ENCODE data around the gene CCDC57.

Gene CCDC57

DNA sequence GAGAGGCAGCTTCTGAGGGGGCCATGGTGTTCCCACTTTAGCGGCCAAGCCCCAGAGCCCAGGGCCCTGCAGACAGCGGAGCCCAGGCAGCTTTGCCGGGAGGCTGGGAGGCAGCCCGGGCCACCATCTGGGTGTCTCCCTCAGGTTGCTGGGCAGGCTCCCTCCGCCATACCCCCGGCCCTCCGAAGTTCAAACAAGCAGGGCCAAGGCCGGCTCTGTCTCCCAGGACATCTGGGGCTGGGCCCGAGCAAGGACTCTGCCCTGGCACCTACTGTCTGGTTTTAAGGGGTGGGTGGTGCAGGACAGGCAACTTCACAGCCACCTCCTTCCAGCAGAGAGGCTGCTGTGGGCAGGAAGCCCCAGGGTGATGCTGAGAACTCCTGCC is 149.7 kb downstream of the CCDC57 start:
- no peak for DNase-seq (ENCODE audit: low read depth in 2 of 2)
- TF ChIP-seq, protein P1, sequence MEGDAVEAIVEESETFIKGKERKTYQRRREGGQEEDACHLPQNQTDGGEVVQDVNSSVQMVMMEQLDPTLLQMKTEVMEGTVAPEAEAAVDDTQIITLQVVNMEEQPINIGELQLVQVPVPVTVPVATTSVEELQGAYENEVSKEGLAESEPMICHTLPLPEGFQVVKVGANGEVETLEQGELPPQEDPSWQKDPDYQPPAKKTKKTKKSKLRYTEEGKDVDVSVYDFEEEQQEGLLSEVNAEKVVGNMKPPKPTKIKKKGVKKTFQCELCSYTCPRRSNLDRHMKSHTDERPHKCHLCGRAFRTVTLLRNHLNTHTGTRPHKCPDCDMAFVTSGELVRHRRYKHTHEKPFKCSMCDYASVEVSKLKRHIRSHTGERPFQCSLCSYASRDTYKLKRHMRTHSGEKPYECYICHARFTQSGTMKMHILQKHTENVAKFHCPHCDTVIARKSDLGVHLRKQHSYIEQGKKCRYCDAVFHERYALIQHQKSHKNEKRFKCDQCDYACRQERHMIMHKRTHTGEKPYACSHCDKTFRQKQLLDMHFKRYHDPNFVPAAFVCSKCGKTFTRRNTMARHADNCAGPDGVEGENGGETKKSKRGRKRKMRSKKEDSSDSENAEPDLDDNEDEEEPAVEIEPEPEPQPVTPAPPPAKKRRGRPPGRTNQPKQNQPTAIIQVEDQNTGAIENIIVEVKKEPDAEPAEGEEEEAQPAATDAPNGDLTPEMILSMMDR (IDR thresholded peaks at IDR 0.05; ENCODE audit: low read depth, low read length): no peak
- H3K4me3 ChIP-seq (replicated peaks in 1 of 2; ENCODE audit: low read depth in 2 of 2, low read length in 2 of 2): no peak overlapping the region

DNA sequence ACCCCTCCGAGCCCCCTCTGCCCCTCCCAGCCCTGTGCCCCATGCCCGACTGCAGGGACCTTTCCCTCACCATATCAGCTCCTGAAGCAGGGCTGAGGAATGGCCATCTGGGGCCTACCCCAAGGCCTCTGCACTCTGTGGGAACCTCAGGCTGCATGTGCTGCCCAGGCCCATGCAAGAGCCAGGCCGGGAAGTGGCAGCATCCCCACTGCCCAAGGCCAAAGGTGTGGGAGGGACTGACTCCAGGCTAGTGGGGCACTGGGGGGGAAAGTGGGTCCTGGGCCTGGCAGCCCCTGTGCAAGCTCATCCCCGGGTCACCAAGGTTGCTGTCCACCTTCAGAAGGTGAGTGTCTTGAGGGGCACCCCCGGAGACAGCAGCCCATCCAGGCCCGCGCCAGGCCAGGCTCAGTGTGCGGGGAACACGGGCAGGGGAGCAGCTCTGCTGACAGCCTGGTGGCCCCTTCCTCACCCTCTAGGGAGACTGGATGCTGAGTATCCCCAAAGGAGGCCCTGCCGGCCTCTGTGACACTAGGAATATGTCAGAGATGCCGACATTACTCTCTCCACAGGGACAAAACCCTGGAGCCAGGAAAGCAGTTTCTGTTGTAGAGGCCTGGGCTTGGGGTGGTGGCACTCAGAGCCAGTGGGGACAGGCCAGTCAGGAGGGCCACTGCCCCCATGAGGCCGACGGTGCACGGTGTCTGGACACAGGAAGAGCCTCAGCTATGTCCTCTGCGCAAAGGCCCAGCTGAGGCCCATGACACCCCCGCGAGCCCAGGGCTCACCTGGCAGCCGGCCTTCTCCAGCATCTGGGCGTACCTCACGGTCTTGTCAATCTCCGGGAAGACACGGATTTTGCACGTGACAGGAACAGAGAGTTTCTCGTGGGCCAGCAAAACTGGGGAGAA is 150.3 kb downstream of the CCDC57 start:
- TF ChIP-seq, protein P1 (IDR thresholded peaks at IDR 0.05; ENCODE audit: low read depth, low read length): no peak

DNA sequence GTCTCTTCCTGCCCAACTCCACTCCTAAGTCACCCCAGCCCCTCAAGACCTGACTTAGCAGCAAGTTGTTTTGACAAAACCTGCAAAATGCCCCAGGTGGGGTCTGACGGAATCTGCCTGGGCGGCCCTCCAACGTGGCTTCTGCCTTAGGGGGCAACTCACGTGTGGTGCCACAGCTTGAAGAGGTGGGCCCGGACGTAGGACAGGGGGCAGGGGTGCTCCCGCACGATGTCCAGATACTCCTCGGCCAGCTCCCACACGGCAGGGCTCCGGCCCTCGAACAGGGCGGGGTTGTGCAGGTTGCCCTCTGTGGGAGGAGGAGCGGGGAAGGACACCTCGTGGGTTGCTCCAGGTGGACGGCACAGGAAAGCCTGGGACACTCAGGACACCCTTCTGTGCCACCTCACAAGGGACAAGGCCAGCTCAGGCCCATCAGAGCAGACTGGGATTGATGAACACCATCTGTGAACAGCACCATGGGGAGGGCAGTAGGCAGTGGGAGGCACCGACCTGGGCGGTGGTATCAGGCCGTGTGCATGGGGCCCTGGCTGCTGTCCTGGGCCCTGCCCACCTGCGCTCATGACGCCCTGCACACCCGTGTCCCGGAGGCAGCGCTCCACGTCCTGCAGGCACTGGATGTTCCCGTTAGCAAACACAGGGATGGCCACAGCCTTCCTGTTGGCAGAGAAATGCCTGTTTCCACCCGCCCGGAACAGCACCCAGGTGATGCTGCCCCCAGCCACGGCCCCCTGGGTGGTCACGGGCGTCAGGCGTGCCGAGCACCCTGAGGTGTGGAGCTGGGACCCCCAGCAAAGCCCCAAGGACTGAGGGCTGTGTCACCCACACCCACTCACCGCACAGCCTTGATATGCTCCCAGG is 151.4 kb downstream of the CCDC57 start:
- H3K4me3 ChIP-seq (replicated peaks in 1 of 2; ENCODE audit: low read depth in 2 of 2, low read length in 2 of 2): no peak overlapping the region
- TF ChIP-seq, protein P1 (IDR thresholded peaks at IDR 0.05; ENCODE audit: low read depth, low read length): no peak
- DNase-seq (ENCODE audit: low read depth in 2 of 2): no peak

More for the DNA sequence above, 150.3 kb downstream of the CCDC57 start:
- no peak overlapping the region for H3K4me3 ChIP-seq (replicated peaks in 1 of 2; ENCODE audit: low read depth in 2 of 2, low read length in 2 of 2)
- no peak for DNase-seq (ENCODE audit: low read depth in 2 of 2)

DNA sequence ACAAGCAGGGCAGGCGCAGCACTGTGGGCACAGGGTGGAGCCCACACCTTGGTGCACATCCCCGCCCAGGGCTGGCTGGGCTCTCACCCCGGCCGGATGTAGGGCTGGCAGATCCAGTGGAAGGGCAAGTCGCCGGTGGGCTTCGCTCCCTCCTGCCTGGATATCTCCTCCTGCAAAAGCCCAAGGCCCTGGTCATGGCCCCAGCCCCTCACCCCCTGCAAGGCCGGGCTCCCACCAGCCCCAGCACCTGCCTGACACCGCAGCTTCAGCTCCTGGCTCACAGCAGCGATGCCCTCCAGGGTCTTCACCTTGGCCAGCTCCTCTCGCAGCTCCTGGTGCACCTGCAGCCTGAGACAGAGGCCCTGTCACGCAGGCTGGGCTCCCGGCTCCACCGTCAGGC is 152.0 kb downstream of the CCDC57 start:
- no peak overlapping the region for H3K4me3 ChIP-seq (replicated peaks in 1 of 2; ENCODE audit: low read depth in 2 of 2, low read length in 2 of 2)
- no peak for DNase-seq (ENCODE audit: low read depth in 2 of 2)
- TF ChIP-seq, protein P1 (IDR thresholded peaks at IDR 0.05; ENCODE audit: low read depth, low read length): no peak

DNA sequence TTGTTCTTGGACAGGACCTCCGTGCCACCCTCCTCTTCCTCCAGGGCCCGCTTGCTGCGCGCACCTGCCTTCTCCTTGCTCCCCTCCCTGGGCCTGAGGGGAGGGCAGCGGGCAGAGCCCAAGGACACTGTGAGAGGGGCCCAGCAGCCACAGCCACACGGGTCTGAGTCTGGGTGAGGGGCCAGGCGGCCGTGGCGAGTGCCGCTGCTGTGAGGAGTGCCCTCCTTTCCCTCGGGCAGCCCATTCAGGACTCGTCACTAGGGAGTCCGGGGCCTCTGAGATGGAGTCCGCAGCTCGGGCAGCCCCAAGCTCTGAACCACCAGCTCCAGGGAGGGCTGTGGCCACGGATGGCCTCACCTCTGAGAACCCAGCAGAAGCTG is 152.7 kb downstream of the CCDC57 start:
- TF ChIP-seq, protein P1 (IDR thresholded peaks at IDR 0.05; ENCODE audit: low read depth, low read length): no peak
- H3K4me3 ChIP-seq (replicated peaks in 1 of 2; ENCODE audit: low read depth in 2 of 2, low read length in 2 of 2): no peak overlapping the region
- no peak for DNase-seq (ENCODE audit: low read depth in 2 of 2)

DNA sequence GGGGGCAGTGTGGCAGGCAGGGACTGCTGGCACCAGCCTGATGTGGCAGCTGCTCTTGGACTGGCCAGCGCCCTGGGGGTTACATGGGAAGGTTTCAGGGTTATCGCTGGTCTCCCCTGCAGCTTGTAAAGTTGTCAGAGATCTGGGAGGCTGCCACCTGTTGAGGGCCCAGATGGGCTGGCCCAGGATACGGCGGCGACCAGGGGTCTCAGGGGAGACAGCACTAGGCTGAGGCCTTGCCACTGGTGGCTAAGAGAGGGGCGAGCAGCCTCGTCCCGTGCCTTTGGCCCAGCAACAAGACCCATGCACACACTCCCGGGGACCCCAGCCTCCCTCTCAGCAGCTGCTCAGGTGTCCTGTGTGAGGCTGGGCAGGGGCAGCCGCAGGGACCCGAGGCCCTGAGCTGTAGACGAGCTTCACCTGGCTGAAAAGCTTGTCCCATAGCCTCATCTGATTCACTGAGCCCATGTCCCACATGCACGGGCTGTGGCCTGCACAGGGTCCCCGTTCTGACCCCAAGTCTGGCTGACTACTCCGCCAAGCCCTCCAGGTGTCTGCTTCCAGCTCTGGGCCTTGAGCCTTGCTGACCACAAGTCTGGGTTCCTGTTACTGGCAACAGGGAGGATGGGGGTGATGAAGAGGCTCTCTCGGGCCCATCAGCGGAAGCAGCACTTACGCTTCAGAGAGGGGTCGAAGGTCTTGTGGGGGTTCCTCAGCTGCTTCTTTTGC is 153.2 kb downstream of the CCDC57 start:
- no peak overlapping the region for H3K4me3 ChIP-seq (replicated peaks in 1 of 2; ENCODE audit: low read depth in 2 of 2, low read length in 2 of 2)
- no peak for DNase-seq (ENCODE audit: low read depth in 2 of 2)
- TF ChIP-seq, protein P1 (IDR thresholded peaks at IDR 0.05; ENCODE audit: low read depth, low read length): no peak

Measured in cardiac fibroblast (primary cell).